Lung microvascular endothelial cell (primary cell): ENCODE measurements around the gene CMTM3. TPM values are rescaled to one million over a fixed set of nuclear protein-coding genes. Genes with fewer than 3 reads are reported as not detected.
A peak's percentile ranks its signal among the peaks of the same experiment; 100 is the strongest.

Experiments used
- DNase-seq, 2 donors: peaks; one replicate each; pipeline versions ENCODE4 v3.0.0 to v3.0.0-alpha.2; 2010; ENCODE audit warnings: low read depth in 2 of 2
- total RNA-seq: library from RNA; depleted of rRNA; stranded (reverse); fragments of >200 nt; gene quantifications from 2 replicates; pipeline ENCODE4 v1.2.1, GENCODE V29; 2014

CMTM3 gene
- total RNA-seq, 1 donor from 2014 or later = 28.0 TPM

GRCh38 chr16:66660422-66661209 is 56.1 kb downstream of the CMTM3 start:
- peak; percentile 74 to 90 for DNase-seq

DNA sequence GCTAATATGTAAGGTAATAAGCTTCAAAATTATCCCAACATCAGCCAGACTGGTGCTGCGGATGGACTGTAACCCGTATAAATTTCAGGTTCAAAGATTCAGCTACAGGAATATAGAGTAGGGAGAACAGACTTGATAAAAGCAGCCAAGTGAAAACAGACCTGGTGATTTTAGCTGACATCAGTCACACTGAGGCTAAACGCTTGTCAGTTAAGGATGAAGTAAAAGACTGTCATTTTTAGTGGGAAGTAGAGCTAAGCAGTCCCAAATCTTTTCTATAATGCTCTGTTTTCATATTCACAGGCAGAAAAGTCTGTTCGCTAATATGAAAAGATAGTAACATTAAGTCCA is 56.7 kb downstream of the CMTM3 start:
- DNase-seq = no peak

DNA sequence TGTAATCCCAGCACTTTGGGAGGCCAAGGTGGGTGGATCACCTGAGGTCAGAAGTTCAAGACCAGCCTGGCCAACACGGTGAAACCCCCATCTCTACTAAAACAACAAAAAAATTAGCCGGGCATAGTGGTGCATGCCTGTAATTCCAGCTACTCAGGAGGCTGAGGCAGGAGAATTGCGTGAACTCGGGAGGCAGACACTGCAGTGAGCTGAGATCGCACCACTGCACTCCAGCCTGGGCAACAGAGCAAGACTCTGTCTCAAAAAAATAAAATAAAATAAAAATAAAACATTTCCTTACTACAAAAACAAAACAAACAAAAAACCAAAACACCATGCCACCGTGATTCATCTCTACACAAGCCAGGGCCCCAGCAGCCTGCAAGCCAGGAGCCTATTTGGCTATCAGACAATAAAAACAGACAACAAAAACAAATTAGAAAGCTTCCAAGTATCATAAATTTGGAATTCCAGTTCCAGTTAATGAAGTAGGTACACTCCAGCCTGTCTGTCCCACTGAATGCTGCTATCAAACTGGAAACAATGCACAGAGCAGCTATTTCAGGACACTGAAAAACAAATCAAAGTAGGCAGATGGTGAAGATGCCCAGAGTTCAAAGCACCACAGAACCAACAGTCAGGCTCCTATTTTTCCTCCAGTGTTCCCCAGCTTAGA is 57.3 kb downstream of the CMTM3 start:
- DNase-seq = peak in 1 of 2 donors; percentile 11

- DNase-seq = peak; percentile 56 to 66
Observed at GRCh38 chr16:66662445-66663194, 58.1 kb downstream of the CMTM3 start.

Other genes with a start within 250 kb of the CMTM3 start
- gene CDH5, start 238.0 kb upstream of the CMTM3 start, total RNA-seq = 284 and 312 TPM in 2 replicates
- not detected in 2 replicates for gene BEAN1, start 177.4 kb upstream of the CMTM3 start, total RNA-seq
- 23.1 and 29.2 TPM in 2 replicates for gene TK2, start 54.6 kb upstream of the CMTM3 start, total RNA-seq
- gene CKLF, start 52.1 kb upstream of the CMTM3 start, total RNA-seq = 51.6 and 73.0 TPM in 2 replicates
- gene CMTM1, start 38.3 kb upstream of the CMTM3 start, total RNA-seq = 1.5 and 1.8 TPM in 2 replicates
- not detected in 2 replicates for gene CMTM2, start 25.2 kb upstream of the CMTM3 start, total RNA-seq
- gene CMTM4, start 92.0 kb downstream of the CMTM3 start, total RNA-seq = 5.4 and 7.6 TPM in 2 replicates
- gene DYNC1LI2, start 146.9 kb downstream of the CMTM3 start, total RNA-seq = 83.7 and 132 TPM in 2 replicates
- gene TERB1, start 196.9 kb downstream of the CMTM3 start, total RNA-seq = under 0.01 TPM in 1 of 2 replicates, not detected in the other
- 32.5 and 44.7 TPM in 2 replicates for gene NAE1, start 226.3 kb downstream of the CMTM3 start, total RNA-seq
- gene CA7, start 239.7 kb downstream of the CMTM3 start, total RNA-seq = not detected in 2 replicates